ENCODE measurements around the gene VOPP1.
"Not testable (repeated sequence)": the region's sequence is repeated elsewhere in the genome, so short reads cannot be mapped to it uniquely, and the experiment has no call there.

The VOPP1 gene

GRCh38 chr7:55488216-55488615 is 84.1 kb downstream of the VOPP1 start:
- DNase-seq (ENCODE audit: low read depth) = no peak

- no peak for DNase-seq (ENCODE audit: low read depth)
These were observed 85.3 kb downstream of the VOPP1 start for GRCh38 chr7:55486991-55487390.

- no peak for DNase-seq (ENCODE audit: low read depth)
These were observed 86.1 kb downstream of the VOPP1 start for GRCh38 chr7:55486192-55486590.

GRCh38 chr7:55485501-55486191 is 86.7 kb downstream of the VOPP1 start:
- DNase-seq (ENCODE audit: low read depth) = no peak

GRCh38 chr7:55484834-55485233 is 87.5 kb downstream of the VOPP1 start:
- no peak for DNase-seq (ENCODE audit: low read depth)

- no peak for DNase-seq (ENCODE audit: low read depth)
These were observed 88.1 kb downstream of the VOPP1 start for GRCh38 chr7:55484241-55484640.

- DNase-seq (ENCODE audit: low read depth) = no peak
These were observed 89.3 kb downstream of the VOPP1 start for GRCh38 chr7:55483046-55483445.

- no peak for DNase-seq (ENCODE audit: low read depth)
These were observed 91.1 kb downstream of the VOPP1 start for GRCh38 chr7:55481155-55481554.

- DNase-seq (ENCODE audit: low read depth) = no peak
These were observed 93.6 kb downstream of the VOPP1 start for GRCh38 chr7:55478700-55479099.

- no peak for DNase-seq (ENCODE audit: low read depth)
These were observed 94.4 kb downstream of the VOPP1 start for GRCh38 chr7:55477781-55478374.

- DNase-seq (ENCODE audit: low read depth) = no peak
These were observed 95.2 kb downstream of the VOPP1 start for GRCh38 chr7:55476852-55477780.

- DNase-seq (ENCODE audit: low read depth) = no peak
These were observed 96.2 kb downstream of the VOPP1 start for GRCh38 chr7:55475855-55476803.

- DNase-seq (ENCODE audit: low read depth) = no peak
These were observed 97.1 kb downstream of the VOPP1 start for GRCh38 chr7:55474944-55475854.

- no peak for DNase-seq (ENCODE audit: low read depth)
These were observed 98.4 kb downstream of the VOPP1 start for GRCh38 chr7:55473932-55474331.

- no peak for DNase-seq (ENCODE audit: low read depth)
These were observed 99.2 kb downstream of the VOPP1 start for GRCh38 chr7:55472928-55473725.

GRCh38 chr7:55472406-55472805 is 99.9 kb downstream of the VOPP1 start:
- DNase-seq (ENCODE audit: low read depth) = not testable (repeated sequence)

- not testable (repeated sequence) for DNase-seq (ENCODE audit: low read depth)
These were observed 100.7 kb downstream of the VOPP1 start for GRCh38 chr7:55471594-55471993.

GRCh38 chr7:55470261-55470660 is 102.0 kb downstream of the VOPP1 start:
- no peak for DNase-seq (ENCODE audit: low read depth)

GRCh38 chr7:55469721-55470120 is 102.6 kb downstream of the VOPP1 start:
- no peak for DNase-seq (ENCODE audit: low read depth)

GRCh38 chr7:55469271-55469681 is 103.0 kb downstream of the VOPP1 start:
- no peak for DNase-seq (ENCODE audit: low read depth)

Data from stimulated activated CD8-positive, alpha-beta memory T cell treated with anti-CD3 and anti-CD28 coated beads, Interleukin-15, amount 100 ng/mL, for 1 hour (primary cell).